ENCODE results near the gene HADHA.

Gene HADHA

DNA sequence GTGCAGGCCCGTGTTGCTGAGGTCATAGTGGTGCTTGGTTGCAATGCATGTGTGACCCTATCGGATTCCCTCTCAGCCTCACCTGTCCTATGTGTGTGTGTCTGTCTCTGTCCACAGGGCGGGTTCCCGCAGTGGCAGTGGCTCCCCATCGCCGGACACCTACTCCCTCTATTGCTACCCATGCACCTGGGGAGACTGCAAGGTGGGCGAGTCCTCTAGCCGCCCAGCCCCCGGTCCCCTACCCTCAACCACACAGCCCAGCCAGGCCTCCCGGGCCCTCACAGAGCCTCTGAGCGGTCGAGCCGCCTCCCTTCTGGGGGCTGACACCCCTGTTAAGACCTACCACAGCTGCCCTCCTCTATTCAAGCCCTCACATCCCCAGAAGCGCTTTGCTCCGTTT is 57.3 kb downstream of the HADHA start:
- Histone ChIP-seq H3K79me2 (ENCODE audit: low read length) (no peaks in the 10 kb centered on the region), H2AFZ (ENCODE audit: low read depth, low read length) (no peak overlapping the region), H3K4me2 (ENCODE audit: low read length) (no peak overlapping the region), H3K27ac (ENCODE audit: low read length) (no peak overlapping the region), H3K27me3 (ENCODE audit: low read depth, low read length) (no peaks in the 10 kb centered on the region), H3K36me3 (replicated peaks; ENCODE audit: low read depth, low read length) (peaks cover 11% of the 10 kb centered on the region), H3K9ac (ENCODE audit: low read length) (no peak overlapping the region), H4K20me1 (ENCODE audit: insufficient read depth, low read length) (no peaks in the 10 kb centered on the region), H3K9me3 (ENCODE audit: insufficient read depth, low read length) (no peaks in the 10 kb centered on the region), H3K4me1 (ENCODE audit: low read length) (no peaks in the 10 kb centered on the region), H3K4me3 (ENCODE audit: low read length) (no peak overlapping the region)
- TF ChIP-seq, protein P1, sequence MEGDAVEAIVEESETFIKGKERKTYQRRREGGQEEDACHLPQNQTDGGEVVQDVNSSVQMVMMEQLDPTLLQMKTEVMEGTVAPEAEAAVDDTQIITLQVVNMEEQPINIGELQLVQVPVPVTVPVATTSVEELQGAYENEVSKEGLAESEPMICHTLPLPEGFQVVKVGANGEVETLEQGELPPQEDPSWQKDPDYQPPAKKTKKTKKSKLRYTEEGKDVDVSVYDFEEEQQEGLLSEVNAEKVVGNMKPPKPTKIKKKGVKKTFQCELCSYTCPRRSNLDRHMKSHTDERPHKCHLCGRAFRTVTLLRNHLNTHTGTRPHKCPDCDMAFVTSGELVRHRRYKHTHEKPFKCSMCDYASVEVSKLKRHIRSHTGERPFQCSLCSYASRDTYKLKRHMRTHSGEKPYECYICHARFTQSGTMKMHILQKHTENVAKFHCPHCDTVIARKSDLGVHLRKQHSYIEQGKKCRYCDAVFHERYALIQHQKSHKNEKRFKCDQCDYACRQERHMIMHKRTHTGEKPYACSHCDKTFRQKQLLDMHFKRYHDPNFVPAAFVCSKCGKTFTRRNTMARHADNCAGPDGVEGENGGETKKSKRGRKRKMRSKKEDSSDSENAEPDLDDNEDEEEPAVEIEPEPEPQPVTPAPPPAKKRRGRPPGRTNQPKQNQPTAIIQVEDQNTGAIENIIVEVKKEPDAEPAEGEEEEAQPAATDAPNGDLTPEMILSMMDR (IDR thresholded peaks at IDR 0.05; ENCODE audit: low read depth, low read length), result no peak
- TF ChIP-seq EZH2phosphoT487 (IDR thresholded peaks at IDR 0.05; ENCODE audit: low read depth), result no peak

DNA sequence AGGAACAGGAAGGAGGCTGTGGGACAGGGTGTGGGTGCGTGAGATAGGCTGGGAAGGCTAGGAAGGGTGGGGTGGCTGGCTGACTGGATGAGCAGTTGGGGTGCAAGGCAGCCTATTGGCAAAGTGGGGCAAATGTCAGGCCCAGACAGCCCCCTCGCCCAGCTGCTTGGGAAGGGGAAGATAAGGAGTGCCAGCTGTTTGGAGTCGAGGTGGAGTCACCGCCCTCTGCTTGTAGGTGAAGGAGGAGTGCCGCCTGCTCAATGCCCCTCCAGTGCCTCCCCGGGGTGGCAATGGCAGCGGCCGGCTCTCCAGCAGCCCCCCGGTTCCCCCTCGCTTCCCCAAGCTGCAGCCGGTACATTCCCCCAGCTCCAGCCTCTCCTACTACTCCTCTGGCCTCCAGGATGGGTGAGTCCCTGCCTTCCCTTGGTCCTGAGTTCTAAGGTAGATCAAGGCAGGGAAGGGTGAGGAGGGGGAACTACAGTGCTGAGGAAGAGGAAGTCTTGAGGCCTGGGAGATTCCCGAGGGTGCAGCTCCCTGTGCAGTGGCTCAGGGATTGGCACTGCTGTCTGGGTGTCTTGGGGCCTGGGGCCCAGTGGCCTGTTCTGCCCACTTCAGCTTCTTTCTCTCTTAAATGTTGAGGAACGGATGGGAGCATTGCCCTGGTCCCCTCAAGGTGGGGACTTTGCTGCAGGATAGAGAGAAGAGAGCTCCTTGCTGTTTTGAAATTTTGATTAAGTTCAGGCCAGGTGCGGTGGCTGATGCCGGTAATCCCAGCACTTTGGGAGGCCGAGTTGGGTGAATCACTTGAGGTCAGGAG is 58.3 kb downstream of the HADHA start:
- Histone ChIP-seq H3K9ac (ENCODE audit: low read length) (no peak overlapping the region), H3K4me1 (ENCODE audit: low read length) (no peaks in the 10 kb centered on the region), H3K79me2 (ENCODE audit: low read length) (no peaks in the 10 kb centered on the region), H3K9me3 (ENCODE audit: insufficient read depth, low read length) (no peaks in the 10 kb centered on the region), H4K20me1 (ENCODE audit: insufficient read depth, low read length) (no peaks in the 10 kb centered on the region), H3K36me3 (replicated peaks; ENCODE audit: low read depth, low read length) (peaks cover 3% of the 10 kb centered on the region), H2AFZ (ENCODE audit: low read depth, low read length) (no peak overlapping the region), H3K4me2 (ENCODE audit: low read length) (no peak overlapping the region), H3K27me3 (ENCODE audit: low read depth, low read length) (no peaks in the 10 kb centered on the region), H3K4me3 (ENCODE audit: low read length) (no peak overlapping the region), H3K27ac (ENCODE audit: low read length) (no peak overlapping the region)
- TF ChIP-seq, protein P1 (IDR thresholded peaks at IDR 0.05; ENCODE audit: low read depth, low read length), result no peak
- no peak for TF ChIP-seq EZH2phosphoT487 (IDR thresholded peaks at IDR 0.05; ENCODE audit: low read depth)

DNA sequence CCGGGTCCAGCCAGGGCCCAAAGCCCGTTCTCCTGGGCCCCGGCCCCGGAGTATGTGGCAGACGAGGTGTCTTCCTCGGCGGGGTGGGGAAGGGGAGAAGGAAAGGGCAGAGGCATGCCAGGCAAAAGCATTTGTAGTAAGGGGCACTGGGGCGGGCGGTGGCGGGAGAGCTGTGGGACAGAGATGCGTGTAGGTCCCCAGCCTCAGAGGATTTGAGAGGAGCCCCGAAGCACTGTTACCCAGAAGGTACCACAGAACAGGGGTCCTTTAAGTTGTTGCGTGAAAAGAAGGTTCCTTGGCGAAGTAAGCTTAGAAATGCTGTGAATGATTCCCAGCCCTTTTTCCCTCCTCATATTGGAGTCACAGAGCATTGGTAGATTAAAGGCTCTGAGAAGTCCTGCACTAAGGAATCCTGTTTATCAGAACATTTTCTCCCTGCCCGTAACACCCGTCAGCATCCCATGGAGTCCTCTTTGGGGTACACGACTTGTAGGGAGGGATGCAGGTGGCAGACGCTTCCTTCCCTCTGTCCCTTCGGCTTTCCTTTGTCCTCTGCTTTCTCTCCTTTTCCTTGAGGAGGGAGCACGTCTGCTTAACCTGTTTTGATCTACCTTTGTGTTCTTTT is 59.0 kb downstream of the HADHA start:
- Histone ChIP-seq H3K4me2 (ENCODE audit: low read length) (no peak overlapping the region), H3K4me1 (ENCODE audit: low read length) (no peaks in the 10 kb centered on the region), H2AFZ (ENCODE audit: low read depth, low read length) (no peak overlapping the region), H3K27ac (ENCODE audit: low read length) (no peak overlapping the region), H3K4me3 (ENCODE audit: low read length) (no peak overlapping the region), H3K27me3 (ENCODE audit: low read depth, low read length) (no peaks in the 10 kb centered on the region), H4K20me1 (ENCODE audit: insufficient read depth, low read length) (no peaks in the 10 kb centered on the region), H3K79me2 (ENCODE audit: low read length) (no peaks in the 10 kb centered on the region), H3K9ac (ENCODE audit: low read length) (no peak overlapping the region), H3K9me3 (ENCODE audit: insufficient read depth, low read length) (no peaks in the 10 kb centered on the region), H3K36me3 (replicated peaks; ENCODE audit: low read depth, low read length) (peaks cover 3% of the 10 kb centered on the region)
- TF ChIP-seq EZH2phosphoT487 (IDR thresholded peaks at IDR 0.05; ENCODE audit: low read depth), result no peak
- TF ChIP-seq, protein P1 (IDR thresholded peaks at IDR 0.05; ENCODE audit: low read depth, low read length), result no peak

DNA sequence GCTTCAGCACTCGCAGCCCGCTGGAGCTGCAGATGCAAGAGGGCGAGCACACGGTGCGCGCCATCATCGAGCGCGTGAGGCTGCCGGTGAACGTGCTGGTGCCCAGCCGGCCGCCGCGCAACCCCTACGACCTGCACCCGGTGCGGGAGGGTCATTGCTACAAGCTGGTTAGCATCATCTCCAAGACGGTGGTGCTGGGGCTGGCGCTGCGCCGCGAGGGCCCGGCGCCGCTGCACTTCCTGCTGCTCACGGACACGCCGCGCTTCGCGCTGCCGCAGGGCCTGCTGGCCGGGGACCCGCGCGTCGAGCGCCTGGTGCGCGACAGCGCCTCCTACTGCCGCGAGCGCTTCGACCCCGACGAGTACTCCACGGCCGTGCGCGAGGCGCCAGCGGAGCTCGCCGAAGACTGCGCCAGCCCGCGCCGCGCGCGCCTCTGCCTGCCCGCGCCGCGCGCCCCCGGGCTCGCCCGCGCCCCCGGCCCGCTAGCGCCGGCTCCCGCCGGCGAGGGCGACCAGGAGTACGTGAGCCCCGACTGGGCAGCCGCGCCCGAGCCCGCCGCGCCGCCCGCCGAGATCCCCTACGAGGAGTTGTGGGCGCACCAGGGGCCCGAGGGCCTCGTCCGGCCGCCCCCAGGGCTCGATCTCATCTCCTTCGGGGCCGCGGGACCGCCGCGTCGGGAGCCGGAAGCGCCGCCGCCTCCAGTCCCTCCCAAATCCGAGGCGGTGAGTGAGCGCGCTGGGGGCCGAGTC is 59.7 kb downstream of the HADHA start:
- Histone ChIP-seq H3K36me3 (replicated peaks; ENCODE audit: low read depth, low read length) (peaks cover 3% of the 10 kb centered on the region), H3K79me2 (ENCODE audit: low read length) (no peaks in the 10 kb centered on the region), H3K27me3 (ENCODE audit: low read depth, low read length) (no peaks in the 10 kb centered on the region), H3K9me3 (ENCODE audit: insufficient read depth, low read length) (no peaks in the 10 kb centered on the region), H3K4me3 (ENCODE audit: low read length) (no peak overlapping the region), H2AFZ (ENCODE audit: low read depth, low read length) (no peak overlapping the region), H3K4me1 (ENCODE audit: low read length) (no peaks in the 10 kb centered on the region), H3K27ac (ENCODE audit: low read length) (no peak overlapping the region), H4K20me1 (ENCODE audit: insufficient read depth, low read length) (no peaks in the 10 kb centered on the region), H3K4me2 (ENCODE audit: low read length) (no peak overlapping the region), H3K9ac (ENCODE audit: low read length) (no peak overlapping the region)
- TF ChIP-seq EZH2phosphoT487 (IDR thresholded peaks at IDR 0.05; ENCODE audit: low read depth), result no peak
